Natural killer cell (primary cell): ENCODE measurements around the gene RRBP1. TPM values are rescaled to one million over a fixed set of nuclear protein-coding genes. Genes with fewer than 3 reads are reported as not detected.

Experiments
- ATAC-seq, 3 donors: fragments of 150-1000 bp in 2 of 3; fragments of 200-7000 bp in 1 of 3; cut with Tn5 transposase; 1 replicate in 1 of 3; 2 replicates in 2 of 3; pipeline ENCODE4 v1.10.0; 2021; ENCODE audit warnings: mild to moderate bottlenecking in 2 of 3, moderate library complexity in 2 of 3
- DNase-seq, 2 donors: peaks; one replicate each; pipeline versions ENCODE4 v3.0.0 to v3.0.0-alpha.2; 2013 to 2021; ENCODE audit warnings: mixed read lengths in 1 of 2
- H3K27ac ChIP-seq: one replicate; pipeline ENCODE4 v1.5.1; 2013; ENCODE audit warnings: mild to moderate bottlenecking, low read length
- H3K27me3 ChIP-seq: one replicate; pipeline ENCODE4 v1.6.1; 2013; ENCODE audit warnings: low read length; ENCODE audit not compliant: control insufficient read depth, insufficient read depth
- H3K36me3 ChIP-seq: one replicate; pipeline ENCODE4 v1.6.1; 2013; ENCODE audit warnings: low read length; ENCODE audit not compliant: control insufficient read depth, insufficient read depth
- H3K4me1 ChIP-seq: one replicate; pipeline ENCODE4 v1.6.1; 2013; ENCODE audit warnings: low read length; ENCODE audit not compliant: control insufficient read depth, insufficient read depth
- H3K4me3 ChIP-seq: one replicate; pipeline ENCODE4 v1.5.1; 2013; ENCODE audit warnings: low read length
- H3K9me3 ChIP-seq: one replicate; pipeline ENCODE4 v1.6.1; 2013; ENCODE audit warnings: low read length; ENCODE audit not compliant: control insufficient read depth, insufficient read depth
- H3K27ac Mint-ChIP-seq, 2 donors: one replicate each; pipeline ENCODE4 v1.8.0; 2022; ENCODE audit warnings: mild to moderate bottlenecking in 2 of 2, mixed read lengths in 2 of 2, moderate library complexity in 1 of 2
- H3K27me3 Mint-ChIP-seq, 2 donors: one replicate each; pipeline ENCODE4 v1.8.0; 2022; ENCODE audit warnings: low read depth in 2 of 2, mixed read lengths in 2 of 2
- H3K36me3 Mint-ChIP-seq: one replicate; pipeline ENCODE4 v1.8.0; 2022; ENCODE audit warnings: mixed read lengths
- H3K4me1 Mint-ChIP-seq, 2 donors: one replicate each; pipeline ENCODE4 v1.8.0; 2022; ENCODE audit warnings: mixed read lengths in 2 of 2
- H3K4me3 Mint-ChIP-seq: one replicate; pipeline ENCODE4 v1.8.0; 2022; ENCODE audit warnings: mild to moderate bottlenecking, moderate library complexity, mixed read lengths
- H3K9me3 Mint-ChIP-seq, 2 donors: one replicate each; pipeline ENCODE4 v1.8.0; 2022; ENCODE audit warnings: mixed read lengths in 2 of 2
- WGBS: methylation state at CpG from one replicate; pipeline ENCODE4 v1.1.7; 2013; ENCODE audit warnings: missing lambda C conversion rate; ENCODE audit not compliant: insufficient coverage; 5-methylcytosine and 5-hydroxymethylcytosine counted together
- intact Hi-C: fragments of 100-400 bp; cut with micrococcal nuclease; formaldehyde crosslinking; loops from one replicate; pipeline ENCODE4 v1.14.2; 2022
- total RNA-seq, 4 donors: library from RNA; stranded (reverse); fragments of 120-200 nt in 1 of 4; gene quantifications; one replicate each; pipeline versions ENCODE4 v1.2.3 to v1.2.4, GENCODE V29; 2013 to 2022
- TF ChIP-seq, protein P1 (sequence below): fragments of 200-600 bp; IDR thresholded peaks from one replicate; pipeline ENCODE4 v1.8.0; 2022; ENCODE audit warnings: antibody characterized with exemption

RRBP1 gene
- total RNA-seq, 3 donors from 2014 or later (not counting 1 experiment from before 2014, with no cell fraction given): 88.3 to 95.4 (median 90.1) TPM

DNA sequence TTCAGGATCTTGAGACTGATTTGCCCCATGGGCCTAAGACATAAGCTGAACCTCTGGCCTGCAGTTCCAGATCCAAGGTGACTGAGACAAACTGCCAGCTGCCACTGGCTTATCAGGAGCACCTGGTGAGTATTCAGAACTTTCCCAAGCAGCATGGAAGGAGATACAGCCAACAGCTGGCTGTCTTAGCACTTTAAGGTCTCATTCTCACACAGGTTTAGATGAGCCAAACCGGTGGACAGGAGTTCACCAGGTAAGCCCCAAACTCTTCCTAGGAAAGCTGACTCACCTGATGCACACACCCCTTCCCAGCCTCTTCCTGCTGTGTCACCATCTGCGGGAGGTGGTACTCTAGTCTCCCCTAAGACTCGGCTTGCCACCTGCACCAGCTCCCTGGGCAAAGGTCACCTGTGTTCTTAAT, 17.9 kb upstream of the RRBP1 start, which contains the start of gene BANF2:
TSS of gene BANF2 (plus strand) at position 36 of the 421 bp plus-strand sequence. CDS start 25,060 bp downstream, outside the sequence.
- H3K9me3 ChIP-seq: no peaks in the 10 kb centered on the region
- H3K4me1 Mint-ChIP-seq: no peaks in the 10 kb centered on the region
- intact Hi-C loops: no loop called here
- H3K27ac Mint-ChIP-seq: no peak within 1 kb of the TSS
- no peak within 1 kb of the TSS for H3K4me3 ChIP-seq
- H3K27me3 ChIP-seq: no peaks in the 10 kb centered on the region
- peaks cover 6% of the 10 kb centered on the region for H3K4me1 ChIP-seq
- TF ChIP-seq, protein P1, sequence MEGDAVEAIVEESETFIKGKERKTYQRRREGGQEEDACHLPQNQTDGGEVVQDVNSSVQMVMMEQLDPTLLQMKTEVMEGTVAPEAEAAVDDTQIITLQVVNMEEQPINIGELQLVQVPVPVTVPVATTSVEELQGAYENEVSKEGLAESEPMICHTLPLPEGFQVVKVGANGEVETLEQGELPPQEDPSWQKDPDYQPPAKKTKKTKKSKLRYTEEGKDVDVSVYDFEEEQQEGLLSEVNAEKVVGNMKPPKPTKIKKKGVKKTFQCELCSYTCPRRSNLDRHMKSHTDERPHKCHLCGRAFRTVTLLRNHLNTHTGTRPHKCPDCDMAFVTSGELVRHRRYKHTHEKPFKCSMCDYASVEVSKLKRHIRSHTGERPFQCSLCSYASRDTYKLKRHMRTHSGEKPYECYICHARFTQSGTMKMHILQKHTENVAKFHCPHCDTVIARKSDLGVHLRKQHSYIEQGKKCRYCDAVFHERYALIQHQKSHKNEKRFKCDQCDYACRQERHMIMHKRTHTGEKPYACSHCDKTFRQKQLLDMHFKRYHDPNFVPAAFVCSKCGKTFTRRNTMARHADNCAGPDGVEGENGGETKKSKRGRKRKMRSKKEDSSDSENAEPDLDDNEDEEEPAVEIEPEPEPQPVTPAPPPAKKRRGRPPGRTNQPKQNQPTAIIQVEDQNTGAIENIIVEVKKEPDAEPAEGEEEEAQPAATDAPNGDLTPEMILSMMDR: no peak
- no peaks in the 10 kb centered on the region for H3K9me3 Mint-ChIP-seq
- H3K36me3 Mint-ChIP-seq: no peaks in the 10 kb centered on the region
- H3K4me3 Mint-ChIP-seq: no peak within 1 kb of the TSS
- DNase-seq (no peak), ATAC-seq (no peak)
- no peak within 1 kb of the TSS for H3K27ac ChIP-seq
- H3K36me3 ChIP-seq: no peaks in the 10 kb centered on the region
- 88% methylated on average over 3 of the region's 3 CpGs for WGBS
- H3K27me3 Mint-ChIP-seq: no peaks in the 10 kb centered on the region

DNA sequence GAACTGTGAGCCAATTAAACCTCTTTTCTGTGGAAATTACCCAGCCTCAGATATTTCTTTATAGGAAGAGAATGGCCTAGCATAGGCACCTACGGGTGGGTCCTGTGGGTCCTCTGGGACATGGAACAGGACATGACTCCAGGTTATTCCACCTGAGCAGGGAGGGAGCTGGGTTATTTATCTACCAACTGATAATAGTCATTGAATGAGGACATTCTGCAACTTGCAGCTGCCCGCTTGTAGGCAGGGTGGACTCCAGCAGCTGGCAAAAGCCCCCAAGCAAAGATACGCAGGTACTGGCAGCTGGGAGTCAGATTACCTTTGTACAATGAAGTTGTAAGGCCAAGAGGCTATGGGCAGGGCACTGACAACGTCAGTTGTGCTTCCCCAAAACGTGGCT, 16.3 kb upstream of the RRBP1 start:
- Mint-ChIP-seq H3K9me3 (no peaks in the 10 kb centered on the region), H3K27ac (no peak overlapping the region), H3K4me3 (no peak overlapping the region), H3K27me3 (peaks cover 0 to 3% of the 10 kb centered on the region in 2 donors), H3K36me3 (no peaks in the 10 kb centered on the region), H3K4me1 (no peaks in the 10 kb centered on the region)
- H3K4me3 ChIP-seq: no peak overlapping the region
- H3K36me3 ChIP-seq: no peaks in the 10 kb centered on the region
- intact Hi-C loops: no loop called here
- DNase-seq (no peak), ATAC-seq (no peak)
- H3K4me1 ChIP-seq: peaks cover under 1% of the 10 kb centered on the region
- no peak overlapping the region for H3K27ac ChIP-seq
- TF ChIP-seq, protein P1: no peak
- H3K9me3 ChIP-seq: no peaks in the 10 kb centered on the region
- WGBS: 60% methylated on average over 5 of the region's 5 CpGs
- no peaks in the 10 kb centered on the region for H3K27me3 ChIP-seq

DNA sequence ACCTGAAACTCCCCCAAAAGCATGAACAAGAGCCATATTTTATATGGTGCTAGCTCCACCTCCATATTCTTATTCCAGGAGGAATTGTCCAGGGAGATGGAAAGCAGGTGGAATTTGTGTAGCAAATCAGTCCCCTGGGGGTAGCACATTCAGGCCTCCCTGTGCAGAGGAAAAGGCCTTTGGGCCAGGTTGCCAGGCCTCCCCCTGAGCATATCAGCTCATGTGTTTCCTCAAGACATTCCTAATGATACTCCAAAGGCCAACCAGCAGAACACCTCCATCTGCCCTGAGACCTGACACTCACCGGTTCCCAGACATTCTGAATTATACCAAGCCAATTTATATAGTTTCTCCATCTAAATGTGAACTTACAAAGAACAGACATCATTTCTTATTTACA, 15.1 kb upstream of the RRBP1 start:
- no peak for ATAC-seq
- H3K9me3 ChIP-seq: no peaks in the 10 kb centered on the region
- no peak overlapping the region for H3K27ac ChIP-seq
- no peak for DNase-seq
- Mint-ChIP-seq H3K4me3 (no peak overlapping the region), H3K36me3 (no peaks in the 10 kb centered on the region), H3K27ac (no peak overlapping the region), H3K4me1 (no peaks in the 10 kb centered on the region), H3K9me3 (no peaks in the 10 kb centered on the region), H3K27me3 (peaks cover under 1 to 5% of the 10 kb centered on the region in 2 donors)
- H3K27me3 ChIP-seq: no peaks in the 10 kb centered on the region
- H3K36me3 ChIP-seq: no peaks in the 10 kb centered on the region
- WGBS: 95% methylated on average over 1 of the region's 1 CpG
- no peaks in the 10 kb centered on the region for H3K4me1 ChIP-seq
- TF ChIP-seq, protein P1: no peak
- intact Hi-C loops: no loop called here
- no peak overlapping the region for H3K4me3 ChIP-seq

GRCh38 chr20:17696287-17696686, 14.2 kb upstream of the RRBP1 start:
- H3K9me3 ChIP-seq: no peaks in the 10 kb centered on the region
- intact Hi-C loops: no loop called here

More at GRCh38 chr20:17696287-17696686, 14.2 kb upstream of the RRBP1 start:
- ATAC-seq: no peak
- no peaks in the 10 kb centered on the region for H3K9me3 Mint-ChIP-seq
- no peaks in the 10 kb centered on the region for H3K36me3 ChIP-seq
- H3K4me1 ChIP-seq: no peaks in the 10 kb centered on the region
- no peak for DNase-seq
- no peak overlapping the region for H3K4me3 ChIP-seq
- H3K4me1 Mint-ChIP-seq: no peaks in the 10 kb centered on the region
- TF ChIP-seq, protein P1: no peak
- no peak overlapping the region for H3K4me3 Mint-ChIP-seq
- H3K27me3 ChIP-seq: no peaks in the 10 kb centered on the region
- no peaks in the 10 kb centered on the region for H3K36me3 Mint-ChIP-seq
- no peak overlapping the region for H3K27ac Mint-ChIP-seq
- H3K27ac ChIP-seq: no peak overlapping the region
- WGBS: no CpG with 5 or more reads among the region's 1 CpG
- peaks cover 10 to 11% of the 10 kb centered on the region in 2 donors for H3K27me3 Mint-ChIP-seq
